GM12891 (cell line): ENCODE measurements around the gene FCRL6.

ENCODE experiments used
- POLR2A ChIP-seq: IDR thresholded peaks from 2 replicates; pipeline ENCODE4 v1.6.1; 2011; ENCODE audit warnings: low read depth, low read length, control low read depth
- POLR2AphosphoS5 ChIP-seq: IDR thresholded peaks from 2 replicates; pipeline ENCODE4 v1.6.1; 2011; ENCODE audit warnings: low read depth, low read length, control low read depth
- POU2F2 ChIP-seq: IDR thresholded peaks from 2 replicates; pipeline ENCODE4 v1.6.1; 2011; ENCODE audit warnings: low read depth, mild to moderate bottlenecking, control low read depth, low read length, moderate library complexity
- TAF1 ChIP-seq: IDR thresholded peaks from 2 replicates; pipeline ENCODE4 v1.6.1; 2011; ENCODE audit warnings: low read depth, low read length, control low read depth

GRCh38 chr1:159849626-159850366, 47.6 kb downstream of the FCRL6 start:
- TF ChIP-seq POLR2AphosphoS5 (no peak), TAF1 (no peak), POLR2A (no peak), POU2F2 (no peak)
